Measurements from ENCODE around the gene SPAG5. TPM values are rescaled to one million over a fixed set of nuclear protein-coding genes. Genes with fewer than 3 reads are reported as not detected.

The SPAG5 gene
- total and polyA plus RNA-seq, 10 of the 15 experiments (the other 5 are each of a cell fraction or from before 2014, with no cell fraction given): 73.5 to 171 (median 106) TPM

DNA sequence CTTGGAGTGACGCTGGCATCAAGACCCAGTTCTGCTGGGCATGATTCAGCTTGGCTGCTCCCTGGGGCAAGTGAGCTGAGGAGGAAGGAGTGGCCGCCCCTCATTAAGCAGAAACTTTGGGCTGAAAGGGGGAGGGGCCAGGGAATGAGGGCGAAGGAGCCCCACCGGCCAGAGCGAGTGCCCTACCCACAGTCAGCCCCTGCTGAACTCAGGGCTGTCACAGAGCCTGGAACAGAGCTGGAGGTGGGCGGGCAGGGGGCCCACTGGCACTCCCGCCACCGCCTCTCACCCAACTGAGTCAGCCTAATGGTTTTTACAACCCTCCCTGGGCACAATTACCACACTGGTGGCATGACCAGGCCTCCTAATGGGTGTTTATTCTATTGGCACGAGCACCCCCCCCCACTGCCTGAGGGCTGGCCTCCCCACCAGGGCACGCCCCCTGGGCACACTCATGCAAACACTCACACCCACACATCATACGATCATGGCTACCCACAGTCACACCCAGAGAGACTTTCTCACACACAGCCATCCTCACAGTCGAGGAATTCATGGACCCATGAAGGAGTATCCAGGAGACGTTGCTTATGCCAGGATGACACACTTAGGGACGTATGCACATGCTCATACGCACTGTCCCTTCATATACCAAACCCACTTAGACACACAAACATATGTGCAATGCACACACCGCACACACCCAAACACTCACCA, 65.6 kb downstream of the SPAG5 start:
- no peak overlapping the region for H2AFZ ChIP-seq (ENCODE audit: control insufficient read depth, low read depth, low read length)
- RAD21 ChIA-PET (ENCODE audit: unreplicated experiment): no interaction called here
- DNase-seq (ENCODE audit: low read depth, low spot score): no peak
- no peaks in the 10 kb centered on the region for H4K20me1 ChIP-seq (ENCODE audit: control insufficient read depth, insufficient read depth)
- H3K9ac ChIP-seq (ENCODE audit: control insufficient read depth, insufficient read depth, low read length): no peak overlapping the region
- 24% methylated on average over 16 of the region's 16 CpGs for WGBS (ENCODE audit: insufficient coverage, insufficient replicate concordance, low lambda C conversion rate, missing lambda C conversion rate)
- H3K27me3 ChIP-seq (replicated peaks in 1 of 2; ENCODE audit: control insufficient read depth in 2 of 2, insufficient read depth in 2 of 2, low read length in 1 of 2): no peaks in the 10 kb centered on the region; a peak in 1 of 4 replicates
- CTCF ChIA-PET: no interaction called here
- in situ Hi-C loops (cut with MboI) (no loop called here), intact Hi-C loops (cut with micrococcal nuclease; ENCODE audit: unreplicated experiment) (no loop called here)
- TF ChIP-seq, protein P1, sequence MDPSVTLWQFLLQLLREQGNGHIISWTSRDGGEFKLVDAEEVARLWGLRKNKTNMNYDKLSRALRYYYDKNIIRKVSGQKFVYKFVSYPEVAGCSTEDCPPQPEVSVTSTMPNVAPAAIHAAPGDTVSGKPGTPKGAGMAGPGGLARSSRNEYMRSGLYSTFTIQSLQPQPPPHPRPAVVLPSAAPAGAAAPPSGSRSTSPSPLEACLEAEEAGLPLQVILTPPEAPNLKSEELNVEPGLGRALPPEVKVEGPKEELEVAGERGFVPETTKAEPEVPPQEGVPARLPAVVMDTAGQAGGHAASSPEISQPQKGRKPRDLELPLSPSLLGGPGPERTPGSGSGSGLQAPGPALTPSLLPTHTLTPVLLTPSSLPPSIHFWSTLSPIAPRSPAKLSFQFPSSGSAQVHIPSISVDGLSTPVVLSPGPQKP (IDR thresholded peaks at IDR 0.05; ENCODE audit: low read depth, low read length): no peak
- TF ChIP-seq JUNB (IDR thresholded peaks at IDR 0.05) (no peak), PML (IDR thresholded peaks at IDR 0.05; ENCODE audit: low read length) (no peak), NR2C1 (IDR thresholded peaks at IDR 0.05) (no peak), SREBF2 (IDR thresholded peaks at IDR 0.05; ENCODE audit: low read length) (no peak), CBFB (IDR thresholded peaks at IDR 0.05; ENCODE audit: low read depth) (no peak), LARP7 (IDR thresholded peaks at IDR 0.05) (no peak), POLR2A (IDR thresholded peaks at IDR 0.05; ENCODE audit: low read depth, low read length) (no peak), POLR2AphosphoS5 (IDR thresholded peaks at IDR 0.05; ENCODE audit: low read length) (no peak)
- TF ChIP-seq, protein P2, sequence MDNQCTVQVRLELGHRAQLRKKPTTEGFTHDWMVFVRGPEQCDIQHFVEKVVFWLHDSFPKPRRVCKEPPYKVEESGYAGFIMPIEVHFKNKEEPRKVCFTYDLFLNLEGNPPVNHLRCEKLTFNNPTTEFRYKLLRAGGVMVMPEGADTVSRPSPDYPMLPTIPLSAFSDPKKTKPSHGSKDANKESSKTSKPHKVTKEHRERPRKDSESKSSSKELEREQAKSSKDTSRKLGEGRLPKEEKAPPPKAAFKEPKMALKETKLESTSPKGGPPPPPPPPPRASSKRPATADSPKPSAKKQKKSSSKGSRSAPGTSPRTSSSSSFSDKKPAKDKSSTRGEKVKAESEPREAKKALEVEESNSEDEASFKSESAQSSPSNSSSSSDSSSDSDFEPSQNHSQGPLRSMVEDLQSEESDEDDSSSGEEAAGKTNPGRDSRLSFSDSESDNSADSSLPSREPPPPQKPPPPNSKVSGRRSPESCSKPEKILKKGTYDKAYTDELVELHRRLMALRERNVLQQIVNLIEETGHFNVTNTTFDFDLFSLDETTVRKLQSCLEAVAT (IDR thresholded peaks at IDR 0.05): no peak
- SMC1A ChIA-PET (ENCODE audit: uncharacterized antibody, unreplicated experiment): interaction anchor here (0.8 kb wide), 1 partner anchor 40 kb away, joined by 3 read pairs; no protein-coding TSS in a partner anchor
- H3K4me2 ChIP-seq (ENCODE audit: control insufficient read depth, insufficient read depth): no peak overlapping the region
- FAIRE-seq: no peak
- no peak for ATAC-seq
- H3K4me1 ChIP-seq (ENCODE audit: control insufficient read depth, insufficient read depth, low read length): no peaks in the 10 kb centered on the region
- no peak overlapping the region for H3K4me3 ChIP-seq
- no peaks in the 10 kb centered on the region for H3K36me3 ChIP-seq (ENCODE audit: control insufficient read depth in 2 of 2, insufficient read depth in 2 of 2, low read length in 1 of 2)
- H3K9me3 ChIP-seq (replicated peaks; ENCODE audit: control insufficient read depth, insufficient read depth, low read length): no peaks in the 10 kb centered on the region
- POLR2A ChIA-PET: interaction anchor here (0.5 kb wide), 1 partner anchor 11 kb away, joined by 3 read pairs; no protein-coding TSS in a partner anchor
- BruUV-seq (replicated peaks): no TSS peak
- H3K27ac ChIP-seq (ENCODE audit: control insufficient read depth, insufficient read depth): no peak overlapping the region
- no peaks in the 10 kb centered on the region for H3K79me2 ChIP-seq (ENCODE audit: control insufficient read depth, insufficient read depth, low read length)

Measured in GM12878 (cell line).